Measurements from ENCODE around the gene ZC3H4.

DNA sequence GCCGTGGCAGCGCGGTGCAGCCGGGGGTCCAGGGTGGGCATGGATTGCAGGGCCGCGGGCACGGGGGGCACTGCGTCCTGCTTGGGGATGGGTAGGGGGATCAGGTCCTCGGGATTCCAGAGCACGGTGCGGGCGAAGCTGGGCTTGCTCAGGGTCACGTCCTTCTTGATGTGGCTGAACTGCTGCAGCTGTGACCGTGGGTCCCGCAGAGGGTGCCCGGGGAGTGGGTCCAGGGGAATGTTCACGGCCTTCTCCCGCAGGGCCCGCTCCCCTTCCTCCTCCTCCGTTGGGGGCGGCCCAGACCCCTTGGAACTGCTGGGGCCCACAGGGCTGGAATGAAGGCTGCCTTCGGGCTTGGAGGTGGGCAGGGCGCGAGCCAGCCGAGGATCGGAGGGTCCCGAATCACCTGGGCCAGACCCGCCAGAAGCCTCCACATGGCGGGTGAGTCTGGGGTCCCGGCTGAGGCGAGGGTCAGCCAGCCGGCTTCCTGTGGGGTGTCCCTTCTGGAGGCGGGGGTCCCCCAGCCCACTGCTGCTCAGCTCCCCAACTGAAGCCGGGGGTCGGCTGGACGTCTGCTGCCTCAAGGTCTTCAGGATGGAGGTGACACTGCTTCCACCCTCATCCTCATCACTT is 46.2 kb downstream of the ZC3H4 start:
- TF ChIP-seq POLR2A (IDR thresholded peaks at IDR 0.05) (no peak), CTCF (IDR thresholded peaks at IDR 0.05) (no peak)
